K562 (cell line): ENCODE data around the gene TMEM11.

Experiments
- EP300 ChIP-seq: IDR thresholded peaks from 2 replicates; pipeline ENCODE4 v1.6.1; 2012; ENCODE audit warnings: low read length, improper control_type of control experiment
- HMG20B ChIP-seq: fragments of 250-450 bp; sonication (Bioruptor Pico); IDR thresholded peaks from 2 replicates; pipeline ENCODE4 v1.5.0; 2021; ENCODE audit warnings: mild to moderate bottlenecking
- HNRNPUL1 ChIP-seq: fragments of 200-400 bp; formaldehyde crosslinking; IDR thresholded peaks from 2 replicates; pipeline ENCODE4 v1.6.1; 2017; ENCODE audit warnings: low read length
- KDM5B ChIP-seq: fragments of 200-600 bp; sonication (generic); IDR thresholded peaks from 2 replicates; pipeline ENCODE4 v1.6.1; 2012; ENCODE audit warnings: low read depth, mild to moderate bottlenecking, moderate library complexity, low read length, control low read depth, inconsistent platforms; ENCODE audit not compliant: insufficient replicate concordance
- MAFK ChIP-seq: IDR thresholded peaks from 2 replicates; pipeline ENCODE4 v1.6.1; 2011; ENCODE audit warnings: low read length, improper control_type of control experiment
- POLR2A ChIP-seq: fragments of 450-650 bp; conservative IDR thresholded peaks from 2 replicates; pipeline ENCODE4 v1.6.1; 2016
- ZBTB17 ChIP-seq: fragments of 450-650 bp; formaldehyde crosslinking; IDR thresholded peaks from 2 replicates; pipeline ENCODE4 v1.4.0; 2020; ENCODE audit warnings: mild to moderate bottlenecking
- ZNF239 ChIP-seq: fragments of 250-450 bp; sonication (Bioruptor Pico); IDR thresholded peaks from 2 replicates; pipeline ENCODE4 v1.4.0; 2020; ENCODE audit warnings: mild to moderate bottlenecking
- TF ChIP-seq, protein P1 (sequence below), 3 experiments: IDR thresholded peaks in 2 of 3; conservative IDR thresholded peaks in 1 of 3; 2 replicates each; pipeline ENCODE4 v1.5.1; 2011 to 2012; ENCODE audit warnings: low read length in 3 of 3, mild to moderate bottlenecking in 3 of 3, control low read depth in 2 of 3, improper control_type of control experiment in 1 of 3, inconsistent platforms in 1 of 3, low read depth in 1 of 3, mixed read lengths in 1 of 3, moderate library complexity in 1 of 3; ENCODE audit not compliant: insufficient read depth in 2 of 3
- TF ChIP-seq, protein P2 (sequence below): fragments of 450-650 bp; formaldehyde crosslinking; IDR thresholded peaks from 2 replicates; pipeline ENCODE4 v1.4.0; 2020; ENCODE audit warnings: mild to moderate bottlenecking, mixed read lengths
- TF ChIP-seq, protein P3 (sequence below): sonication (generic); formaldehyde crosslinking; IDR thresholded peaks from 2 replicates; pipeline ENCODE4 v1.8.1; 2023; ENCODE audit warnings: mild to moderate bottlenecking, missing genetic modification reagents
- TF ChIP-seq, protein P4 (sequence below): fragments of 200-400 bp; formaldehyde crosslinking; IDR thresholded peaks from 2 replicates; pipeline ENCODE4 v1.6.1; 2017; ENCODE audit warnings: mild to moderate bottlenecking, low read depth, low read length, moderate library complexity
- TF ChIP-seq, protein P5 (sequence below): fragments of 450-650 bp; formaldehyde crosslinking; IDR thresholded peaks from 2 replicates; pipeline ENCODE4 v1.4.0; 2020; ENCODE audit warnings: mild to moderate bottlenecking, moderate library complexity

DNA sequence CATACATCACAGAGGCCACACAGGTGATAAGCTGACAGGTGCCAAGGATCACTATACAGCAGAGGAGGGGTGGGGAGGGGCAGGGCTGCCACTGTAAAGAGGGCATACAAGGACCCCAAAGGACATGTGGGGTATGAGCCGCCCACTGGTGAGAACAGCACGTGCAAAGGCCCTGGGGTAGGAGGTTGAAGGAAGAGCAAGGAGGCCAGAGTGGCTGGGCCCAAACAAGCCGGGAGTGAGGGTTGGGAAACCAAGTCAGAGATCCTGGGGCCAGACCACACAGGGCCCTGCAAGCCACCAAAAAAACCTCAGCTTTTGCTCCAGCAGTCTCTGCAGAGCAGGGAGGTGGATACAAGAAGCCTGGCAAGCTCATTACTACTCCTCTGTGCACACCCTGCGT is 32.7 kb upstream of the TMEM11 start:
- TF ChIP-seq EP300 (no peak), HMG20B (CRISPR knock-in tag) (no peak), ZBTB17 (CRISPR knock-in tag) (no peak), KDM5B (no peak), HNRNPUL1 (no peak), ZNF239 (CRISPR knock-in tag) (no peak), POLR2A (no peak), MAFK (no peak)
- TF ChIP-seq, protein P1, sequence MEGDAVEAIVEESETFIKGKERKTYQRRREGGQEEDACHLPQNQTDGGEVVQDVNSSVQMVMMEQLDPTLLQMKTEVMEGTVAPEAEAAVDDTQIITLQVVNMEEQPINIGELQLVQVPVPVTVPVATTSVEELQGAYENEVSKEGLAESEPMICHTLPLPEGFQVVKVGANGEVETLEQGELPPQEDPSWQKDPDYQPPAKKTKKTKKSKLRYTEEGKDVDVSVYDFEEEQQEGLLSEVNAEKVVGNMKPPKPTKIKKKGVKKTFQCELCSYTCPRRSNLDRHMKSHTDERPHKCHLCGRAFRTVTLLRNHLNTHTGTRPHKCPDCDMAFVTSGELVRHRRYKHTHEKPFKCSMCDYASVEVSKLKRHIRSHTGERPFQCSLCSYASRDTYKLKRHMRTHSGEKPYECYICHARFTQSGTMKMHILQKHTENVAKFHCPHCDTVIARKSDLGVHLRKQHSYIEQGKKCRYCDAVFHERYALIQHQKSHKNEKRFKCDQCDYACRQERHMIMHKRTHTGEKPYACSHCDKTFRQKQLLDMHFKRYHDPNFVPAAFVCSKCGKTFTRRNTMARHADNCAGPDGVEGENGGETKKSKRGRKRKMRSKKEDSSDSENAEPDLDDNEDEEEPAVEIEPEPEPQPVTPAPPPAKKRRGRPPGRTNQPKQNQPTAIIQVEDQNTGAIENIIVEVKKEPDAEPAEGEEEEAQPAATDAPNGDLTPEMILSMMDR (IDR thresholded peaks at IDR 0.05 in 2 of 3, conservative IDR thresholded peaks at IDR 0.05 in 1 of 3; ENCODE audit: insufficient read depth in 2 of 3, low read depth in 1 of 3, low read length in 3 of 3), result no peak
- TF ChIP-seq, protein P2, sequence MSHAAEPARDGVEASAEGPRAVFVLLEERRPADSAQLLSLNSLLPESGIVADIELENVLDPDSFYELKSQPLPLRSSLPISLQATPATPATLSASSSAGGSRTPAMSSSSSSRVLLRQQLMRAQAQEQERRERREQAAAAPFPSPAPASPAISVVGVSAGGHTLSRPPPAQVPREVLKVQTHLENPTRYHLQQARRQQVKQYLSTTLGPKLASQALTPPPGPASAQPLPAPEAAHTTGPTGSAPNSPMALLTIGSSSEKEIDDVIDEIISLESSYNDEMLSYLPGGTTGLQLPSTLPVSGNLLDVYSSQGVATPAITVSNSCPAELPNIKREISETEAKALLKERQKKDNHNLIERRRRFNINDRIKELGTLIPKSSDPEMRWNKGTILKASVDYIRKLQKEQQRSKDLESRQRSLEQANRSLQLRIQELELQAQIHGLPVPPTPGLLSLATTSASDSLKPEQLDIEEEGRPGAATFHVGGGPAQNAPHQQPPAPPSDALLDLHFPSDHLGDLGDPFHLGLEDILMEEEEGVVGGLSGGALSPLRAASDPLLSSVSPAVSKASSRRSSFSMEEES (CRISPR knock-in tag), result no peak
- TF ChIP-seq, protein P3, sequence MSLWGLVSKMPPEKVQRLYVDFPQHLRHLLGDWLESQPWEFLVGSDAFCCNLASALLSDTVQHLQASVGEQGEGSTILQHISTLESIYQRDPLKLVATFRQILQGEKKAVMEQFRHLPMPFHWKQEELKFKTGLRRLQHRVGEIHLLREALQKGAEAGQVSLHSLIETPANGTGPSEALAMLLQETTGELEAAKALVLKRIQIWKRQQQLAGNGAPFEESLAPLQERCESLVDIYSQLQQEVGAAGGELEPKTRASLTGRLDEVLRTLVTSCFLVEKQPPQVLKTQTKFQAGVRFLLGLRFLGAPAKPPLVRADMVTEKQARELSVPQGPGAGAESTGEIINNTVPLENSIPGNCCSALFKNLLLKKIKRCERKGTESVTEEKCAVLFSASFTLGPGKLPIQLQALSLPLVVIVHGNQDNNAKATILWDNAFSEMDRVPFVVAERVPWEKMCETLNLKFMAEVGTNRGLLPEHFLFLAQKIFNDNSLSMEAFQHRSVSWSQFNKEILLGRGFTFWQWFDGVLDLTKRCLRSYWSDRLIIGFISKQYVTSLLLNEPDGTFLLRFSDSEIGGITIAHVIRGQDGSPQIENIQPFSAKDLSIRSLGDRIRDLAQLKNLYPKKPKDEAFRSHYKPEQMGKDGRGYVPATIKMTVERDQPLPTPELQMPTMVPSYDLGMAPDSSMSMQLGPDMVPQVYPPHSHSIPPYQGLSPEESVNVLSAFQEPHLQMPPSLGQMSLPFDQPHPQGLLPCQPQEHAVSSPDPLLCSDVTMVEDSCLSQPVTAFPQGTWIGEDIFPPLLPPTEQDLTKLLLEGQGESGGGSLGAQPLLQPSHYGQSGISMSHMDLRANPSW (CRISPR knock-in tag), result no peak
- TF ChIP-seq, protein P4, sequence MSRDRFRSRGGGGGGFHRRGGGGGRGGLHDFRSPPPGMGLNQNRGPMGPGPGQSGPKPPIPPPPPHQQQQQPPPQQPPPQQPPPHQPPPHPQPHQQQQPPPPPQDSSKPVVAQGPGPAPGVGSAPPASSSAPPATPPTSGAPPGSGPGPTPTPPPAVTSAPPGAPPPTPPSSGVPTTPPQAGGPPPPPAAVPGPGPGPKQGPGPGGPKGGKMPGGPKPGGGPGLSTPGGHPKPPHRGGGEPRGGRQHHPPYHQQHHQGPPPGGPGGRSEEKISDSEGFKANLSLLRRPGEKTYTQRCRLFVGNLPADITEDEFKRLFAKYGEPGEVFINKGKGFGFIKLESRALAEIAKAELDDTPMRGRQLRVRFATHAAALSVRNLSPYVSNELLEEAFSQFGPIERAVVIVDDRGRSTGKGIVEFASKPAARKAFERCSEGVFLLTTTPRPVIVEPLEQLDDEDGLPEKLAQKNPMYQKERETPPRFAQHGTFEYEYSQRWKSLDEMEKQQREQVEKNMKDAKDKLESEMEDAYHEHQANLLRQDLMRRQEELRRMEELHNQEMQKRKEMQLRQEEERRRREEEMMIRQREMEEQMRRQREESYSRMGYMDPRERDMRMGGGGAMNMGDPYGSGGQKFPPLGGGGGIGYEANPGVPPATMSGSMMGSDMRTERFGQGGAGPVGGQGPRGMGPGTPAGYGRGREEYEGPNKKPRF, result no peak
- TF ChIP-seq, protein P5, sequence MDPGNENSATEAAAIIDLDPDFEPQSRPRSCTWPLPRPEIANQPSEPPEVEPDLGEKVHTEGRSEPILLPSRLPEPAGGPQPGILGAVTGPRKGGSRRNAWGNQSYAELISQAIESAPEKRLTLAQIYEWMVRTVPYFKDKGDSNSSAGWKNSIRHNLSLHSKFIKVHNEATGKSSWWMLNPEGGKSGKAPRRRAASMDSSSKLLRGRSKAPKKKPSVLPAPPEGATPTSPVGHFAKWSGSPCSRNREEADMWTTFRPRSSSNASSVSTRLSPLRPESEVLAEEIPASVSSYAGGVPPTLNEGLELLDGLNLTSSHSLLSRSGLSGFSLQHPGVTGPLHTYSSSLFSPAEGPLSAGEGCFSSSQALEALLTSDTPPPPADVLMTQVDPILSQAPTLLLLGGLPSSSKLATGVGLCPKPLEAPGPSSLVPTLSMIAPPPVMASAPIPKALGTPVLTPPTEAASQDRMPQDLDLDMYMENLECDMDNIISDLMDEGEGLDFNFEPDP (CRISPR knock-in tag), result no peak
